GM06990 (cell line): ENCODE measurements around the gene CYS1.

Source experiments
- DNase-seq: peaks from one replicate; pipeline ENCODE4 v3.0.0-alpha.2; 2011; ENCODE audit not compliant: insufficient read length; ENCODE audit errors: extremely low read depth
- H3K27me3 ChIP-seq: replicated peaks from 2 replicates; pipeline ENCODE4 v1.6.0; 2011; ENCODE audit warnings: low read length; ENCODE audit not compliant: control insufficient read depth, insufficient read depth
- H3K36me3 ChIP-seq: 2 replicates; pipeline ENCODE4 v1.5.1; 2011; ENCODE audit warnings: low read length; ENCODE audit not compliant: control insufficient read depth, insufficient read depth
- H3K4me3 ChIP-seq: replicated peaks from 2 replicates; pipeline ENCODE4 v1.5.1; 2011; ENCODE audit warnings: low read depth, mild to moderate bottlenecking, control low read depth, low read length
- CTCF ChIP-seq: IDR thresholded peaks from 2 replicates; pipeline ENCODE4 v1.5.1; 2011; ENCODE audit warnings: low read length, control low read depth, mild to moderate bottlenecking, inconsistent platforms; ENCODE audit not compliant: insufficient read depth, poor library complexity, severe bottlenecking

The CYS1 gene

GRCh38 chr2:10067330-10067729, 12.9 kb downstream of the CYS1 start:
- Histone ChIP-seq H3K27me3 (no peaks in the 10 kb centered on the region), H3K36me3 (no peaks in the 10 kb centered on the region; the same call in 1 of the 2 replicates), H3K4me3 (no peak overlapping the region)
- no peak for DNase-seq
- TF ChIP-seq CTCF, result no peak

GRCh38 chr2:10065773-10066055, 14.5 kb downstream of the CYS1 start:
- Histone ChIP-seq H3K27me3 (no peaks in the 10 kb centered on the region), H3K36me3 (no peaks in the 10 kb centered on the region; the same call in 1 of the 2 replicates), H3K4me3 (no peak overlapping the region)
- TF ChIP-seq CTCF, result no peak
- no peak for DNase-seq

GRCh38 chr2:10064932-10065772, 15.1 kb downstream of the CYS1 start:
- no peak for TF ChIP-seq CTCF
- H3K36me3 ChIP-seq, result no peaks in the 10 kb centered on the region; the same call in 1 of the 2 replicates
- no peak overlapping the region for H3K4me3 ChIP-seq
- H3K27me3 ChIP-seq, result no peaks in the 10 kb centered on the region
- no peak for DNase-seq

DNA sequence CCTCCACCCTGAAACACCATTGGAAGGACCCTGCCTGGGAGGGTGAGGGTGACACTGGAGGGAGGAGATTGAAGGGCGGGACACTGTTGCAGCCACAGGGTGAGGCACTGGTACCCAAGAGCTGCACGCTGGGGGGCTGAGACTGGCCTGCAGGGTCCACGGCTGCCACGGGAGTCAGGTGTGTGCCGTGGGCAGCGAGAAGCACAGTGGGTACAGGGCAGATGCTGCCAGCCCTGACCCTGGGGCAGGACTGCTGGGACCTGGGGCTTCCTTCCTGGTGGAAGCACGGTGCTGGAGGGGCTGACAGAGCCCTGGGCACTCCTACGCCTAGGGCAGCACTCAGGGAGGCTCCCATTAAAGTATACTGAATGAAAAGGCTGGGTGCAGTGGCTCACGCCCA, 16.6 kb downstream of the CYS1 start:
- no peaks in the 10 kb centered on the region; the same call in 1 of the 2 replicates for H3K36me3 ChIP-seq
- H3K4me3 ChIP-seq, result no peak overlapping the region
- DNase-seq, result no peak
- H3K27me3 ChIP-seq, result no peaks in the 10 kb centered on the region
- no peak for TF ChIP-seq CTCF

- no peak for TF ChIP-seq CTCF
- H3K4me3 ChIP-seq, result no peak overlapping the region
- no peaks in the 10 kb centered on the region; the same call in 1 of the 2 replicates for H3K36me3 ChIP-seq
- no peaks in the 10 kb centered on the region for H3K27me3 ChIP-seq
- DNase-seq, result no peak
Observed at GRCh38 chr2:10062931-10063365, 17.3 kb downstream of the CYS1 start.
